CD4-positive, alpha-beta T cell (primary cell): ENCODE data around the gene UBE2E3. TPM values are rescaled to one million over a fixed set of nuclear protein-coding genes. Genes with fewer than 3 reads are reported as not detected.

ENCODE experiments used
- ATAC-seq: fragments of 200-7000 bp; cut with Tn5 transposase; one replicate; pipeline ENCODE4 v1.10.0; 2022; ENCODE audit warnings: mild to moderate bottlenecking; ENCODE audit not compliant: poor library complexity
- CTCF ChIA-PET: fragments of 350-600 bp; sonication (Branson Sonifier 250); formaldehyde crosslinking; loops from one replicate; lab custom pipeline; 2021; ENCODE audit warnings: antibody characterized with exemption, inconsistent platforms; lab: Charles Lee
- POLR2A ChIA-PET: fragments of 350-600 bp; sonication (Branson Sonifier 250); formaldehyde crosslinking; loops from one replicate; lab custom pipeline; 2021; ENCODE audit warnings: antibody characterized with exemption, inconsistent platforms; lab: Charles Lee
- DNase-seq, 14 experiments: peaks; one replicate each; pipeline ENCODE4 v3.0.0-alpha.2; 2013 to 2020; ENCODE audit warnings: mixed read lengths in 2 of 14
- H3K27ac ChIP-seq, 2 donors: one replicate each; pipeline versions ENCODE4 v1.5.1 to v1.7.0; 2013; ENCODE audit warnings: low read length in 2 of 2, low read depth in 1 of 2, mild to moderate bottlenecking in 1 of 2
- H3K27me3 ChIP-seq, 2 experiments: 1 replicate in 1 of 2; 2 replicates in 1 of 2; pipeline versions ENCODE4 v1.6.1 to v1.7.0; 2013; ENCODE audit warnings: low read length in 2 of 2, control low read depth in 1 of 2, mild to moderate bottlenecking in 1 of 2, moderate library complexity in 1 of 2; ENCODE audit not compliant: insufficient read depth in 2 of 2, control insufficient read depth in 1 of 2
- H3K36me3 ChIP-seq: one replicate; pipeline ENCODE4 v1.6.1; 2013; ENCODE audit warnings: low read length, control low read depth; ENCODE audit not compliant: insufficient read depth
- H3K4me1 ChIP-seq: one replicate; pipeline ENCODE4 v1.6.1; 2013; ENCODE audit warnings: low read length, control low read depth; ENCODE audit not compliant: insufficient read depth
- H3K4me3 ChIP-seq: one replicate; pipeline ENCODE4 v1.5.1; 2013; ENCODE audit warnings: mild to moderate bottlenecking, low read length, moderate library complexity
- H3K9me3 ChIP-seq, 2 experiments: 1 replicate in 1 of 2; 2 replicates in 1 of 2; pipeline versions ENCODE4 v1.6.1 to v1.7.0; 2013; ENCODE audit warnings: low read length in 2 of 2, mild to moderate bottlenecking in 2 of 2, control low read depth in 1 of 2, moderate library complexity in 1 of 2; ENCODE audit not compliant: control insufficient read depth in 1 of 2, insufficient read depth in 1 of 2
- H3K27ac Mint-ChIP-seq: one replicate; pipeline ENCODE4 v1.8.0; 2020; ENCODE audit warnings: mixed read lengths
- H3K27me3 Mint-ChIP-seq: one replicate; pipeline ENCODE4 v1.8.0; 2021; ENCODE audit warnings: mixed read lengths
- H3K36me3 Mint-ChIP-seq: one replicate; pipeline ENCODE4 v1.8.0; 2021; ENCODE audit warnings: low read depth, mixed read lengths
- H3K4me1 Mint-ChIP-seq: one replicate; pipeline ENCODE4 v1.8.0; 2021; ENCODE audit warnings: low read depth, mixed read lengths
- H3K4me3 Mint-ChIP-seq: one replicate; pipeline ENCODE4 v1.8.0; 2020; ENCODE audit warnings: mild to moderate bottlenecking, mixed read lengths
- H3K9me3 Mint-ChIP-seq: one replicate; pipeline ENCODE4 v1.8.0; 2020; ENCODE audit warnings: mixed read lengths
- intact Hi-C, 2 experiments: fragments of 100-400 bp; cut with DNase I in 1 of 2; cut with micrococcal nuclease in 1 of 2; formaldehyde crosslinking; loops; one replicate each; pipeline versions ENCODE4 v1.15.1 to v1.9.0; 2023 to 2025; cut with DNase I, micrococcal nuclease
- total RNA-seq, 174 experiments: library from RNA in 2 of 174; stranded (reverse) in 2 of 174; gene quantifications; one replicate each; pipeline ENCODE4 v1.2.3 and lab custom pipeline; 2021 to 2026
- TF ChIP-seq, protein P1 (sequence below): fragments of 200-600 bp; IDR thresholded peaks from one replicate; pipeline ENCODE4 v1.8.0; 2022; ENCODE audit warnings: antibody characterized with exemption, mild to moderate bottlenecking

UBE2E3 gene
- total RNA-seq, 2 experiments from 2014 or later: 20.5 TPM

DNA sequence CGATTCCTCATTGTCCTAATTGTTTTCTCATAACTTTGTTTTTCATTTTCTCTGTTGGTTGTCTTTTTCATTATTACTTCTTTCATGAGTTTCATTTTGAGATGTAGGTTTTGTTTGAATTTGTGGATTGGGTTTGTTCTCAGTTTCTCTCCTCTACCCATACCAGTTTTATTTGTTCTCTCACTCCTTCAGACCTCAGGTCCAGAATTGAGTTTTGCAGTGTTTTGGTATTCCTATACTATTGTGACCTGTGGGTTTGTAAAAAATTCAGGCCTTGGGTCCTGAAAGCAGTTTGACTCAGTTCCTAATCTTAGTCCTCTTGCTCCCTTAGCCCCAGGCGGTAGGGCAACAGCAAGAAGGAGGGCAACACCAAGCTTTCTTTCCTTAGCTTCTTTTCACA, 28.3 kb upstream of the UBE2E3 start:
- Histone ChIP-seq H3K27me3 (peaks cover 3 to 7% of the 10 kb centered on the region in 2 experiments), H3K36me3 (no peaks in the 10 kb centered on the region), H3K4me1 (no peaks in the 10 kb centered on the region), H3K4me3 (no peak overlapping the region), H3K27ac (no peak overlapping the region), H3K9me3 (no peaks in the 10 kb centered on the region)
- Mint-ChIP-seq H3K4me3 (no peak overlapping the region), H3K4me1 (no peaks in the 10 kb centered on the region), H3K9me3 (no peaks in the 10 kb centered on the region), H3K36me3 (no peaks in the 10 kb centered on the region), H3K27me3 (peaks cover 38% of the 10 kb centered on the region), H3K27ac (no peak overlapping the region)
- CTCF ChIA-PET: no interaction called here
- TF ChIP-seq, protein P1, sequence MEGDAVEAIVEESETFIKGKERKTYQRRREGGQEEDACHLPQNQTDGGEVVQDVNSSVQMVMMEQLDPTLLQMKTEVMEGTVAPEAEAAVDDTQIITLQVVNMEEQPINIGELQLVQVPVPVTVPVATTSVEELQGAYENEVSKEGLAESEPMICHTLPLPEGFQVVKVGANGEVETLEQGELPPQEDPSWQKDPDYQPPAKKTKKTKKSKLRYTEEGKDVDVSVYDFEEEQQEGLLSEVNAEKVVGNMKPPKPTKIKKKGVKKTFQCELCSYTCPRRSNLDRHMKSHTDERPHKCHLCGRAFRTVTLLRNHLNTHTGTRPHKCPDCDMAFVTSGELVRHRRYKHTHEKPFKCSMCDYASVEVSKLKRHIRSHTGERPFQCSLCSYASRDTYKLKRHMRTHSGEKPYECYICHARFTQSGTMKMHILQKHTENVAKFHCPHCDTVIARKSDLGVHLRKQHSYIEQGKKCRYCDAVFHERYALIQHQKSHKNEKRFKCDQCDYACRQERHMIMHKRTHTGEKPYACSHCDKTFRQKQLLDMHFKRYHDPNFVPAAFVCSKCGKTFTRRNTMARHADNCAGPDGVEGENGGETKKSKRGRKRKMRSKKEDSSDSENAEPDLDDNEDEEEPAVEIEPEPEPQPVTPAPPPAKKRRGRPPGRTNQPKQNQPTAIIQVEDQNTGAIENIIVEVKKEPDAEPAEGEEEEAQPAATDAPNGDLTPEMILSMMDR: no peak
- no peak for ATAC-seq
- DNase-seq: no peak
- intact Hi-C loops: no loop called here
- POLR2A ChIA-PET: no interaction called here

DNA sequence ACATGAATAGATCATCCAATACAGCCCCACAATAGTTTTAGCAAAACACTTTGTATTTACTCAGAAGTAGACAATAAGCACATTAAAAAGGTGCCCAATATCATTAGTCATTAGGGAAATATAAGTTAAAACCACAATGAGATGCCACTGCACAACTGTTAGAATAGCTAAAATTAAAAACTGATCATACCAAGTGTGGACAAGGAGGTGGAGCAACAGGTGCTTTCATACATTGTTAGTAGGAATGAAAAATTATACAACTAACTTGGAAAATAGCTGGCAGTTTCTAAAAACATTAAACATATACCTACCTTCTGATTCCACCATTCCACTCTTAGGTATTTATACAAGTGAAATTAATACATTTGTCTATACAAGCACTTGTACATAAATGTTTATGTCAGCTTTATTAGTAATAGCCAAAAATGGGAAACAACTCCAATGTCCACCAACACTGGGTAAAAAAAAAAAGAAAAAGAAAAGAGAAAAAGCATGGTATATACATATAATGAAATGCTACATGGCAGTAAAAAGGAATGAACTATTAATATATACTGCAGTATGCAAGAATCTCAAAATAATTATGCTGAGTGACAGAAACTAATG, 27.6 kb upstream of the UBE2E3 start:
- Histone ChIP-seq H3K27me3 (peaks cover 3 to 7% of the 10 kb centered on the region in 2 experiments), H3K4me3 (no peak overlapping the region), H3K9me3 (no peaks in the 10 kb centered on the region), H3K27ac (no peak overlapping the region), H3K4me1 (no peaks in the 10 kb centered on the region), H3K36me3 (no peaks in the 10 kb centered on the region)
- no peak for DNase-seq
- peaks cover 38% of the 10 kb centered on the region for H3K27me3 Mint-ChIP-seq
- ATAC-seq: no peak
- CTCF ChIA-PET: no interaction called here
- H3K4me1 Mint-ChIP-seq: no peaks in the 10 kb centered on the region
- no peak overlapping the region for H3K27ac Mint-ChIP-seq
- no peaks in the 10 kb centered on the region for H3K36me3 Mint-ChIP-seq
- POLR2A ChIA-PET: no interaction called here
- H3K9me3 Mint-ChIP-seq: no peaks in the 10 kb centered on the region
- TF ChIP-seq, protein P1: no peak
- H3K4me3 Mint-ChIP-seq: no peak overlapping the region
- intact Hi-C loops: no loop called here

DNA sequence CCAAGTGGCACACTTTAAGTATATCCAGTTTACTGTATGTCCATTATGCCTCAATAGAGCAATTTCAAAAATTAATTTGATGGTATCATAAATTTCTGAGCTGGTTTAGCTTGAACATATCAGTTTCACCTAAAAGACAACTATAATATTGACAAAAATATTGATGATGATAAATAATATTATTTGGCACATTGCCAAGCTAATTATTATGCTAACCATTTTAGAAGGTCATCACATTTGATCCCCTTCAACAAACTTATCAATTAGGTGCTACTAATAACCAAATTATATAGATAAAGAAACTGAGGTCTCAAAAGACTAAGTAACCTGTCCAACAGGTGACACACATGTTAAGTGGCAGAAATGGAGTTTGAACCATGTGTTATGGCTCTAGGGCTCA, 26.9 kb upstream of the UBE2E3 start:
- CTCF ChIA-PET: no interaction called here
- no peaks in the 10 kb centered on the region for H3K36me3 Mint-ChIP-seq
- H3K9me3 Mint-ChIP-seq: no peaks in the 10 kb centered on the region
- ATAC-seq (no peak), DNase-seq (no peak)
- Histone ChIP-seq H3K27me3 (peaks cover 0 to 3% of the 10 kb centered on the region in 2 experiments), H3K4me1 (no peaks in the 10 kb centered on the region), H3K4me3 (no peak overlapping the region), H3K27ac (no peak overlapping the region), H3K9me3 (no peaks in the 10 kb centered on the region), H3K36me3 (no peaks in the 10 kb centered on the region)
- intact Hi-C loops: no loop called here
- TF ChIP-seq, protein P1: no peak
- POLR2A ChIA-PET: no interaction called here
- no peaks in the 10 kb centered on the region for H3K4me1 Mint-ChIP-seq
- no peak overlapping the region for H3K27ac Mint-ChIP-seq
- peaks cover 36% of the 10 kb centered on the region for H3K27me3 Mint-ChIP-seq
- H3K4me3 Mint-ChIP-seq: no peak overlapping the region
